Stimulated activated CD4-positive, alpha-beta T cell treated with anti-CD3 and anti-CD28 coated beads, Interleukin-2, amount 100 ng/mL, for 48 hours (primary cell): ENCODE data around the gene TMEM135.
"Not testable (repeated sequence)": the region's sequence is repeated elsewhere in the genome, so short reads cannot be mapped to it uniquely, and the experiment has no call there.

ENCODE experiments used
- DNase-seq, 2 donors: peaks; one replicate each; pipeline ENCODE4 v3.0.0-alpha.2; 2020

TMEM135 gene

GRCh38 chr11:87020764-87021365 lies 16.9 kb upstream of the TMEM135 start:
- DNase-seq = no peak

- DNase-seq = no peak
These were observed 15.5 kb upstream of the TMEM135 start for GRCh38 chr11:87022254-87022653.

GRCh38 chr11:87022738-87023137 lies 15.0 kb upstream of the TMEM135 start:
- no peak for DNase-seq

GRCh38 chr11:87026415-87026814 lies 11.3 kb upstream of the TMEM135 start:
- DNase-seq = not testable (repeated sequence)

- DNase-seq = no peak
These were observed 7.2 kb upstream of the TMEM135 start for GRCh38 chr11:87030458-87031054.

GRCh38 chr11:87031433-87032170 lies 6.1 kb upstream of the TMEM135 start:
- no peak for DNase-seq

- no peak for DNase-seq
These were observed 4.2 kb upstream of the TMEM135 start for GRCh38 chr11:87033561-87033960.

GRCh38 chr11:87035976-87036583 lies 1.7 kb upstream of the TMEM135 start:
- no peak for DNase-seq

GRCh38 chr11:87036756-87037449 lies 831 bp upstream of the TMEM135 start:
- peak in 1 of 2 donors; percentile 16 for DNase-seq

- no peak for DNase-seq
These were observed 672 bp downstream of the TMEM135 start for GRCh38 chr11:87038235-87038977.

- DNase-seq = no peak
These were observed 1.6 kb downstream of the TMEM135 start for GRCh38 chr11:87039371-87039770.

GRCh38 chr11:87043894-87044293 lies 6.2 kb downstream of the TMEM135 start:
- DNase-seq = no peak

GRCh38 chr11:87046824-87047223 lies 9.1 kb downstream of the TMEM135 start:
- DNase-seq = no peak

- no peak for DNase-seq
These were observed 18.4 kb downstream of the TMEM135 start for GRCh38 chr11:87056091-87056490.

- DNase-seq = no peak
These were observed 20.0 kb downstream of the TMEM135 start for GRCh38 chr11:87057749-87058148.

GRCh38 chr11:87059596-87060390 lies 22.1 kb downstream of the TMEM135 start:
- no peak for DNase-seq

GRCh38 chr11:87061766-87062165 lies 24.0 kb downstream of the TMEM135 start:
- DNase-seq = no peak

- no peak for DNase-seq
These were observed 26.2 kb downstream of the TMEM135 start for GRCh38 chr11:87063982-87064381.

- DNase-seq = no peak
These were observed 35.1 kb downstream of the TMEM135 start for GRCh38 chr11:87072787-87073186.

GRCh38 chr11:87076260-87076783 lies 38.6 kb downstream of the TMEM135 start:
- no peak for DNase-seq

GRCh38 chr11:87076874-87077429 lies 39.2 kb downstream of the TMEM135 start:
- no peak for DNase-seq
